GM19372 (cell line): Measurements from ENCODE around the gene SHPK.

Experiments
- ATAC-seq: cut with Tn5 transposase; IDR thresholded peaks from one replicate; pipeline ENCODE4 v1.9.1; 2021; ENCODE audit warnings: mild to moderate bottlenecking, low read depth, moderate library complexity; ENCODE audit not compliant: unreplicated experiment

The SHPK gene, protein sequence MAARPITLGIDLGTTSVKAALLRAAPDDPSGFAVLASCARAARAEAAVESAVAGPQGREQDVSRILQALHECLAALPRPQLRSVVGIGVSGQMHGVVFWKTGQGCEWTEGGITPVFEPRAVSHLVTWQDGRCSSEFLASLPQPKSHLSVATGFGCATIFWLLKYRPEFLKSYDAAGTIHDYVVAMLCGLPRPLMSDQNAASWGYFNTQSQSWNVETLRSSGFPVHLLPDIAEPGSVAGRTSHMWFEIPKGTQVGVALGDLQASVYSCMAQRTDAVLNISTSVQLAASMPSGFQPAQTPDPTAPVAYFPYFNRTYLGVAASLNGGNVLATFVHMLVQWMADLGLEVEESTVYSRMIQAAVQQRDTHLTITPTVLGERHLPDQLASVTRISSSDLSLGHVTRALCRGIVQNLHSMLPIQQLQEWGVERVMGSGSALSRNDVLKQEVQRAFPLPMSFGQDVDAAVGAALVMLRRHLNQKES

DNA sequence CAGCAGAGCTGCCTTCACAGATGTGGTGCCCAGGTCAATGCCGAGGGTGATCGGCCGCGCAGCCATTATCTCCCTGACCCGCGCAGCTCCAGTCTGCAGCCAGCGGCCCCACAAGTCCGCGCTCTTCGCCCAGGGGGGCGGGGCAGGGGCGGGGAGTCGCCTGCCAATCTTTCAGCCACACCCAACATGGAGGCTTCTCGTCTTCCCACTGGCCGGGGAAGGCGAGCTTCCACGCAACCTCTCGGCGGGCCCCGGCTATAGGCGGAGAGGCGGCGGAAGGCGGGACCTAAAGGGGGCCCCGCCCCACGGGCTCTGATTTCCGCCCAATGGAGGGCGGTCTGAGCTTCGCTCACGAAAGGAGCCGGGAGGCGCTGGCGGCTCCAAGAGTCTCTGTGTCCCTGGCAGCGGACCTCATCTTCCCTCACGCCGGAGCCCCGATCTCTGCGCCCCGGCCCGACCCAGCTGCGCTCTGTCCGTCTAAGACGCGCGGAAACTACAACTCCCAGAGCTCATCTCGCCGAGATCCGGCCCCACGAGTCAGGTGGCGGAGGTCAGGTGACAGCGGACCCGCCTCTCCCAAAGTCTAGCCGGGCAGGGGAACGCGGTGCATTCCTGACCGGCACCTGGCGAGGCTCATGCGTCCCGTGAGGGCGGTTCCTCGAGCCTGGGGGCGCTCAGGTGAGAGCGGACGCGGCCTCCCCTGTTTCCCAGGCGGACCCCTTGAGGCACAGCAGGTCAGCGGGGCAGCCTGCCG lies at the start of gene SHPK, which contains the start of gene CTNS:
Gene SHPK, minus strand, starts transcription at position 97 of the 754 bp plus-strand sequence. Its CDS starts 31 bp downstream, at position 66.
Gene CTNS, plus strand, starts transcription at position 607 of the 754 bp plus-strand sequence. CDS start 3,447 bp downstream, outside the sequence.
- ATAC-seq = peak; percentile 90

DNA sequence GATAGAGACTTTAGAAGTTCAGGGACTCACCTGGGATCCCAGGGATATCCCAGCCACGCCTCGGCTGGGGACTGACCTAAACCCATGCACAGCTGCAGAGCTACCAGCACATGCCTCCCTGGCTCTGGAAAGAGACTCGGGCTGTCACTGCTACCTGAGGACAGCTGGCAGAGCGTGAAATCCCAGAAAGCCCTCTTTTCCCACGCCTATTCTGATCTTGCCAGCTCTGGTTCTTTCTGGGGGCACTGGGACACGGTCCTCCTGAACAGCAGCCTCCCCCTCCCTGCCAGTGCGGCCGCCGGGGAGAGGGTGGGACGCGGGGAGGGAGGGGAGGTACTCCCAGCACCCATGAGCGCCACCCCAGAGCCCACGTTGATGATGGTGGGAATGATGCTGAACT lies 49.1 kb upstream of the SHPK start:
- no peak for ATAC-seq

DNA sequence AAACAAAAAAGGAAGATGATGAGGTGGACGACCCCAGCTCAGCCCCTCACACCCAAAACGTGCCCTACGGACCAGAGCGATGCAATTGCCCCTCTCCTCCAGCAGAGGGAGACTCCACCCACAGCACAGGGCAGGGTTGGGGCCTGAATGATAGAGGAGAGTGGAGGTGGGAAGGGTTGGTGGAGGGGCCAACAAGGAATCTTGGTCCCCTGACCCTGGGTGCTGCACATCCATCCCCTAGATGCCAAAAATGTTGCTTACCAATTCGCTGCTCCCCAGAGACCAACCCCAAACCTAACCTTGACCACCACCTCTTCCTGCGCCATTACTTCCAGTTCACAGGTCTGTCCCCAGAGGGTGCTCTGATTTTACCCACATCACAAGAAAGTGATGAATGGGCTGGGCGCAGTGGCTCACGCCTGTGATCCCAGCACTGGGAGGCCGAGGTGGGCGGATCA lies 47.0 kb upstream of the SHPK start:
- no peak for ATAC-seq

DNA sequence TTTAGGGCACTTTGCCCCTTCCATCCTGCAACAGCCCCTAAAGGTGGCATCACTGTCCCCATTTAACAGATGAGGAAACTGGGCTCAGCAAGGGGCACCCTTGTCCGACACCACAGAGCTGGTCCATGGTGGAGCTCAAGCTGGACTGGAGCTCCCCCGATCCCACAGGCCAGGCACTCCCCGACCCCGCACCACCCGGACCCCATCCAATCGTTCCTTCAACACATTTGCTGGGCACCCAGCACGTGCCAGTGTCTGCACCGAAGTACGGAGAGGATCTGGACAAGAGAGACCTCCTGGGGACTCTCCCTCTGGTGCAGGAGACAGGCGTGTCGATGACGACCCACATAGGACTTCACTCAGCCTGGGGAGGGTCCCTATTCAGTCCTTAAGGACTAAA lies 46.0 kb upstream of the SHPK start:
- ATAC-seq = no peak

DNA sequence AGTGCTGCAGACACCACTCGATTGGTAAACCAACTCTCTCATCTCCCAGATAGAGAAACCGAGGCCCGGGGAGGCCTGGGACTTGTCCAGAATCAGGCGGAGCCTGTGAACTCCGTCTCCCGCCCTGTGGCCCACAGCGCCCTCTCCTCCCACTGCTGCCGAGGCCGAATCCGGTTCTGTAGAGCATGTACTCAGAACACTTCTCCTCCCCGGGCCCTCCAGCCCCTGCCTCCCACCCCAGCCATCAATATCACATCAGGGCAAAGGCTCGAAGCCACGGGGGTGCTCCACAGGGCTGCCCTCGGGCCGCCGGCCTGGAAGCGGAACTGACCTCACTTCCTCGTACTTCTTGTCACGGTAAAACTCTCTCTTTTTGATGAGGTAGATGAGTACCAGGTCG lies 45.5 kb upstream of the SHPK start:
- ATAC-seq = no peak

DNA sequence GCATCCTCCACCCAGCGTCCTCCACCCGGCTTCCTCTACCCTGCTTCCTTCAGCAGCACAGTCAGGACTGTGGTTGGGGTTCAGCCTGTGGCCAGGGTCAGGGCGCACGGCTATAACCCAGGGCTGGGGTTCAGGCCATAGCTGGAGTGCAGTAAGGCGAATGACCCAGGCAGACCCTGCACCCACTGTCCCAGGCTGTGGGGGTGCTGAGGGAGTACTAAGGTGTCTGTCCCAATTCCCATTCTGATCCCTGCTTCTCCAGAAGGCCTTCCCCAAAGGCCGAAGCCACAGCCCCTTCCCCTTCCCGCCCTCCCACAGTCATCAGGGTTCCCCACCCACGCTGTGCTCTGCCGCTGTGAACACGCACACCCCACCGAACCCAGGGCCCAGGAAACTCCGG lies 45.0 kb upstream of the SHPK start:
- no peak for ATAC-seq

DNA sequence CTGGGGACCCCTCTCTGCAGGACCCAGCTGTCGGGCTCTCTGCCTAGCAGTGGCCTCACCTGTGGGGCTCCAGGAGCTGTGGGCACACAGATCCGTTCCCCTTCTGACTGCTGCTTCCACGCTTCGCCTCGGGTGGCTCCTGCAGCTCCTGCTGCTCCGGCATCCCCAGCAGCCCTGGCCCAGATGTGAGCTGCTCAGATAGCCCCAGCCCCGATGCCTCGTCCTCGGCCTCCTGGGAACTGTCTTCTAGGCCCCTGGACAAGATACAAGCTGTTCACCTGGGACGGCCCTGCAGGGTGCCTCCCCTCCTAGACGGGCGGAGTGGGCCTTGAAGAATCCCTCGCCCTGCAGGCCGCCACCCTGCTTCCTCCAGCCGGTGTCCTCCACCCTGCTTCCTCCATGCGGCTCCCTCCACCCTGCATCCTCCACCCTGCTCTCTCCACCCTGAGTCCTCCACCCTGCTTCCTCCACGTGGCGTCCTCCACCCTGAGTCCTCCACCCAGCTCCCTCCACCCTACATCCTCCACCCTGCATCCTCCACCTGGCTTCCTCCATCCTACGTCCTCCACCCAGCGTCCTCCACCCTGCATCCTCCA lies 43.6 kb upstream of the SHPK start:
- ATAC-seq = no peak

DNA sequence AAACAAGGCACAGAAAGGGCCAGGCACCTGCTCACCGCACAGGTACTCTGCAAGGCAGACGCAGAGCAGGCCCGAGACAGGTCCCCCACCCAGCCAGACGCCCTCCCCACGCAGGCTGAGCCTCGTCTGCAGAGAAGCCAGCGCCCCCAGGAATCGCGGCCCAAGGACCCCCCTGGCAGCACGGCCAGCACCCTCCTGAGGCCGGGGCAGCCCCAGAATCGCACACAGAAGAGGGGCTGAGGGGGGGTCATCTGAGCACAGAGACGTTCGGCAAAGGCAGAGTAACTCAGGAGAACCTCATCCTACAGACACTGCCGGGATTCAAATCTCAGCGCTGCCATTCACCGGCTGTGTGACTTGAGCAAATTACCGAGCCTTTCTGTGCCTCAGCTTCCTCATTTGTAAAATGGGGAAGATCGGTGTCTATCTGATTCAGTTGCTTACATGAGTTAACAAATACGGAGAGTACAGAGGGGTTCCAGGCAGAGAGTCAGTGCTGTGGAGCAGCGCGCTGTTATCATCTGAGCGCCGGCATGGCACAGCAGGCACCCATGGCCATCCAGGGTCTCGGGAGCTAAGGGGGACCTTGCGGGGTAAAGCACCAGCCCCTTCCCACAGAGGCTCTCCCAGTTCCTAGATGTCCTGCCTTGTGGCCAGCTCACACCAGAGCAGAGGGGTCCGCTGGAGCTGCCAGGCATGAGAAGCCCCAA lies 42.9 kb upstream of the SHPK start:
- ATAC-seq = no peak

DNA sequence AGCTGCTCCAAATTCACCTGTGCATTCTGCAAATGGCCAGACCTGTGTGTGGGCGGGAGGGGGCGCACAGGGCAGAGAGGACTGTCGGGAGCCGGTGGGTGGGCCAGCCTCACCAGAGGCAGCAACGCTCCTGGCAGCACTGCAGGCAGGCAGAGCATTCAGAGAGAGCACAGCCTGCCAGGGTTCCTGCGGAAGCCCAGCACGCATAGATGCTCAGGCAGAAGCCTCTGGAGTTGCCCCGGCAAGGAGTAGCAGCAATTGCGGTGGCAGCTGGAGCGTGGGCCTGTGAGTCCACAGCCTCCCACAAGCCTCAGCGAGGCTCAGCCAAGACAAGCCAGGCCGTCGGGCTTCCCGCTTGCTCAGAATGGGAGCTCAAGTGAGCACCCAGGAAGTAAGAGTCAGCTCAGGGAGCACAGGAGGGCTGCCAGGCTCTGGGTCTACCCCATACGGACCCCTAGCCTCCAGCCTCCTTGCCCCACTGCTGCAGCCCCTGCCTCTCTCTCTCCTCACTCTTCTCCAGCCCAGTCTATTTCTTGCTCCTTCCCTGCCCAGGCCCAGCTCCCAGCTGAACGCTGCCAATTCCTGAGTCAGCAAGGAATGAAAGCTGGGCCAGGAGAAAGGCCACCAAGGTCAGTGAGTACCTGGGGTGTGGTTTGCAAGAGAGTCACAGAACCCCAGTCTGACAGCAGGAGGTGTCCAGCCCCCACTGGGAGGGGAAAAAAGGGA lies 42.2 kb upstream of the SHPK start:
- no peak for ATAC-seq

DNA sequence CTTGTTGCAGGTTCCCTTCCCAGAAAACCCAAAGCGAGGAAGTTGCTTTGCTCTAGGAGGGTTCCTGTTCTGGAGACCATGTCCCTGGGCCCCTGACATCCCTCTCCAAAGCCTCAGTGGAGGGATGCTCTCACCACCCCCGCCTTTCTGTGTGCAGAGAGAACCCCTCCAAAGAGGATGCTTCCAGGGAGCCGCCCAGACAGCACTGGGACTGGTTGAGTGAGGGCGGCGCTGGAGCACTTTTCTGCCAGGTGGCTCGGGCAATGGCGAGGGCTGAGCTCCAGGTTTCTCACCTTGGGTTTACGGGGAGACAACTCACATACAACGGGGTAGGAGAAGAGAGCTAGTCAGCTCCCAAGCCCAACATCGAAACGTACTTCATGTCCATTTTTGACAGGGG lies 39.8 kb upstream of the SHPK start:
- ATAC-seq = no peak

DNA sequence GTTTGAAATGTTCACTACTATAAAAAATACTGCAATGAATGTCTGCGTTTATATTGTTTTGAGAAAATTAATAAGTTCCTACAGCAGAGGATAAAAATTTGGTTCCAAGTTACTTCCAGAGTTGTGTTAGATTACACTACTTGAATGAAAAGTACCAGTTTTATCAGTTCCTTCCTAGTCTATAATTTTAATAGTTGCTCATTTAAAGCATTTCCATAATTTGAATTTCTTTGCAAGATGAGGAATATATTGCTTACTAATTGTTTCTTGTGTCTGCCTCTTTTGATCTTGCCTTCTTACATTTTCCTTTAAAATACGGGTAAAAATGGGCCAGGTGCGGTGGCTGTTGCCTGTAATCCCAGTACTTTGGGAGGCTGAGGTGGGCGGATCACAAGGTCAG lies 36.5 kb upstream of the SHPK start:
- ATAC-seq = no peak

DNA sequence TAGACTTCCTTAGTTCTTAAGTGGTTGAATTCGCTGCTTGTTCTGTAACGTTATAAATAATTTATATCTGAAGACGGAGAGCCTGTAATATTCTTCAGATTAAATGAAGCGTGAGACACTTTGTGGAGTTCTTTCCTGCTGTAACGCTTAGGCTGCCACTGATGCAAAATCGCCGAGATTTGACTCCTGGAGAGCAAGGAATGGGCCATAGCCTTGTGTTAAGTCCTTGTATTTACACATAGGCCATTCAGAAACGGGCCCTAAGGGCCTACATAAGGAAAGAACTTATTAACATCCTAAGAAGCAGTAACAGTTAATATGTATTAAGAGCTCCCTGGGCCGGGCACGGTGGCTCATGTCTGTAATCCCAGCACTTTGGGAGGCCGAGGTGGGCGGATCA lies 33.5 kb upstream of the SHPK start:
- ATAC-seq = no peak

DNA sequence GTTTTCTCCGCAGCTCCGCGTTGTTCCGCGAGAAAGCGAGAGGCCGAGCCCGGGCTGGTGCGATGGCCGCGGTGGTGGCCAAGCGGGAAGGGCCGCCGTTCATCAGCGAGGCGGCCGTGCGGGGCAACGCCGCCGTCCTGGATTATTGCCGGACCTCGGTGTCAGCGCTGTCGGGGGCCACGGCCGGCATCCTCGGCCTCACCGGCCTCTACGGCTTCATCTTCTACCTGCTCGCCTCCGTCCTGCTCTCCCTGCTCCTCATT lies 33.0 kb upstream of the SHPK start:
- ATAC-seq = no peak

DNA sequence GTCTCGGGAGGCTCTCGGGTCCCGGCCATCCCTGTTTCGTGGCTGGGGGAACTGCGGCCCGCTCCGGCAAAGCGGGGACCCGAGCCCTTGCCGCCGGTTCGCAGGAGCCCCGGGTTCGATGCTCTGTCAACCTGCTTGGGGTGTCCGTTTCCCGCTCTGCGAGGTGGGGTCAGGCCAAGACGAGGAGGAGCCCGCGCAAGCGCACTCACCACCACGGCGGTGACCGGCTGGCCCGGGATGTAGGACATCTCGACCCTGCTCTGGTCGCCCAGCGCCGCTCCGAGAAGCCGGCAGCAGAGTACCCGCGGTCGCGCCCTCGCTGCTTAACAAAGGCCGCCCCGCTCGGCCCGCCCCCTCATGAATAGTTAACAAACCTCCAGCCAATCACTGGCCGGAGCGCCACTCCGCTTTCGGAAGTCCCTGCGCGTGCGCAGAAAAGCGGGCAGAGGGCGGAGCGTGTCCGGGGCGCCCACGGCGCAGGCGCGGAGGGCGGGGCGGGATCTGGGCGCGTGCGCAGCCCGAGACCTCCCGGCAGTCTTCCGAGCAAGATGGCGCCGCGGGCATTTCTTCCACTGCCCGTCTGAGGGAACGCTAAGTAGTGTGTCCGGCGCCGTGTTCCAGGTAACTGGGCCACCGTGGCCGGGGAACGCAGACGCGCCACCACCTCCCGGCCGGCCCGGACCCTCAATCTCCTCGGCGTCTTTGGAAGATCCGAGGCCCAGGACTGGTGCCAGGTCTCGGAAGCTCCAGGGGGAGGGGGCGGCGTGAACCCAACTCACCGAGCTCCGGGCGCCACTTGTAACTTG lies 32.4 kb upstream of the SHPK start, which contains the start of the genes EMC6 and TAX1BP3:
Gene EMC6, plus strand, starts transcription at position 534 of the 806 bp plus-strand sequence. CDS start 335 bp downstream, outside the sequence.
Gene TAX1BP3, minus strand, starts transcription at position 300 of the 806 bp plus-strand sequence. Its CDS starts 52 bp downstream, at position 248.
- peak; percentile 88 for ATAC-seq

DNA sequence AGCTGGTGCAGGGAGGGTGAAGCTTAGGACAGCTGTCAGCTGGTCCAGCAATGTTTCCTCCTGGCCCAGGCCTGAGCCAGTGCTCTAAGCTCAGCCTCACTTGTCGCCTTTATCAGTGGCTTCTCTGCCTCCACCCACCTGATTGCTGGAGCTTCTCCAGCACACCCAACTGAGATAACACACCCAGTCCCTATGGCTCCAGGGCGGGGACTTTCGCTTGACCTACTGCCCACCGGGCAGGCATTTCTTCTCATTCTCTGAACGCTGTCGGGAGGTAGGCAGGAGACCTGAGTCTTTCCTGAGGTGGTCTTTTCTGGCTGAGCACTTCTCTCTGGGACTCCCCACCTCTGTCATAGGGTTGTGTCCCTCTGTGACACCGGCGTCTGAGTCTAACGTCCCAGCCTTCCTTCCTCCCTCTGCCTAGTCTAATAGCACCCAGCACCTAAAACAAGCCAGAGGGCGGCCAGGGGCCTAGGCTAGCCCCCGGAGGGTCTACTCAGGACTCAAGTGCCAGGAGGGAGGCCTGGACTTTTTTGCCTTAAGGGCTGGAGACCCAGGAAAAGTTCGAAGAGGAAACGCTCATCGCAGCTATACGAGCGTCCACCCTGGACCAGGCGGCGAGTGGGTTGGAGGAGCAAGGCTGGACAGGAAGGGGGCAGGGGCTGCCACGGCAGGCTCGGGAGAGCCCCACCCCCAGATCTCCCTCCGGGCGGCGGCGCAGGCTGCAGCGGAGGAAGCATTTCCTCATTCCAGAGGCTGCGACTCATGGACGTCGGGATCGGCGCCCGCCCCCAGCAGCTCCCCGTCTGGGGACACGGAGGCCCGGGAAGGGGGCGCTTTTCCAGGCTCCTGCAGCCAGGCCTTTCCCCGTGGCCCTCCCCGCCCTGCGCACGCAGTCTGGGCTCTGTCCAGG lies 31.6 kb upstream of the SHPK start:
- ATAC-seq = peak; percentile 13

DNA sequence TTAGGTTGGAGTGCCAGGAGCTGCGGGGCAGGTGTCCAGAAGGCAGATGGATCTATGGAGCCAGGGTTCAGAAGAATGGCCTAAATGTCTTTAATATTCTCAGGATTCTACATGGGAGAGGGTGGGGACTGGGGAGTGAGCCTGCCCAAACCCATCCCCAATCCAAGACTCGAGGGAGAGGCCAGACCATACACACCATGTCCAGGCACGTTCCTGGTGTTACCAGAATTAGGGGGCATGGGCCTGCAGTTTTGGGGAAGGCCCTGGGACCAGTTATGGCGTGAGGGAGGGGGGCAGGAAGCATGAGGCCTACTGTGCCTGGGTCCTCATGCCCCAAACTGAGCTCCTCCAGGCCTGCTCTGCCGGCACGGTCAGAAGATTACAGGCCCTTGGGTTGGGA lies 30.5 kb upstream of the SHPK start:
- ATAC-seq = no peak

DNA sequence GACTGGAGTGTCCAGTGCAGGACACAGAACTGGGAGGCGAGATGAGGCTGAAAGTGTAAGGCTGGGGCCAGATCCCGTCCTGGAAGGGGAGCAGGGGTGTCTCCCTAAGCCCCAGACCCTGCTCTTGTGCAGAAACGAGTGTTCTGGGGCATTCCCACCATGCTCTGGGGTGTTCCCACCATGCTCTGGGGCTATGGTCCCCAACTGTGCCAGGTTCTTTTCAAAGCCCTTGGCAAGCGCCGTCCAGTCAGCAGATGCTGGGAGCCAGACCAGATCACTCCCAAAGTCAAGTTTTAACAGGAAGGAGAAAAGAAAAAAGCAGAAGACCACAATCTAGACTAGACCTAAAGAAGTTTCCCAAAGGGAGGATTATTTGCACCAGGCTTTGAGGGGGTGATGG lies 29.8 kb upstream of the SHPK start:
- no peak for ATAC-seq
